HUDEP-2 (cell line): Measurements from ENCODE around the gene SELPLG.
"Not testable (repeated sequence)": the region's sequence is repeated elsewhere in the genome, so short reads cannot be mapped to it uniquely, and the experiment has no call there.

Experiments used
- DNase-seq, 76 experiments: peaks; one replicate each; lab custom pipeline; 2025; ENCODE audit not compliant: unreplicated experiment in 76 of 76; lab: John Stamatoyannopoulos, UW

The SELPLG gene

GRCh38 chr12:108594323-108594903 is 39.3 kb downstream of the SELPLG start:
- DNase-seq, result no peak

- no peak for DNase-seq
These were observed 41.4 kb downstream of the SELPLG start for GRCh38 chr12:108592033-108592909.

GRCh38 chr12:108591267-108591980 is 42.3 kb downstream of the SELPLG start:
- no peak for DNase-seq

- not testable (repeated sequence) for DNase-seq
These were observed 43.2 kb downstream of the SELPLG start for GRCh38 chr12:108590463-108590862.

- no peak for DNase-seq
These were observed 43.9 kb downstream of the SELPLG start for GRCh38 chr12:108589840-108590229.

- DNase-seq, result no peak
These were observed 44.5 kb downstream of the SELPLG start for GRCh38 chr12:108589028-108589839.

- no peak for DNase-seq
These were observed 45.9 kb downstream of the SELPLG start for GRCh38 chr12:108587826-108588225.

- no peak for DNase-seq
These were observed 47.4 kb downstream of the SELPLG start for GRCh38 chr12:108586306-108586705.

GRCh38 chr12:108585864-108586263 is 47.8 kb downstream of the SELPLG start:
- no peak for DNase-seq

- DNase-seq, result no peak
These were observed 49.1 kb downstream of the SELPLG start for GRCh38 chr12:108584456-108585065.

- DNase-seq, result no peak
These were observed 49.7 kb downstream of the SELPLG start for GRCh38 chr12:108583991-108584390.

GRCh38 chr12:108582978-108583770 is 50.5 kb downstream of the SELPLG start:
- DNase-seq, result no peak

- DNase-seq, result no peak
These were observed 51.2 kb downstream of the SELPLG start for GRCh38 chr12:108582509-108582908.

- no peak for DNase-seq
These were observed 52.1 kb downstream of the SELPLG start for GRCh38 chr12:108581311-108582227.

- no peak for DNase-seq
These were observed 53.2 kb downstream of the SELPLG start for GRCh38 chr12:108580531-108580930.

GRCh38 chr12:108578813-108579212 is 54.9 kb downstream of the SELPLG start:
- no peak for DNase-seq

- no peak for DNase-seq
These were observed 55.4 kb downstream of the SELPLG start for GRCh38 chr12:108578264-108578663.

GRCh38 chr12:108577458-108577857 is 56.2 kb downstream of the SELPLG start:
- DNase-seq, result no peak
